GM19452 (cell line): Measurements from ENCODE around the gene TYW1B.
"Not testable (repeated sequence)": the region's sequence is repeated elsewhere in the genome, so short reads cannot be mapped to it uniquely, and the experiment has no call there.

Source experiments
- ATAC-seq: cut with Tn5 transposase; IDR thresholded peaks from one replicate; pipeline ENCODE4 v1.9.1; 2021; ENCODE audit not compliant: unreplicated experiment

Gene TYW1B

DNA sequence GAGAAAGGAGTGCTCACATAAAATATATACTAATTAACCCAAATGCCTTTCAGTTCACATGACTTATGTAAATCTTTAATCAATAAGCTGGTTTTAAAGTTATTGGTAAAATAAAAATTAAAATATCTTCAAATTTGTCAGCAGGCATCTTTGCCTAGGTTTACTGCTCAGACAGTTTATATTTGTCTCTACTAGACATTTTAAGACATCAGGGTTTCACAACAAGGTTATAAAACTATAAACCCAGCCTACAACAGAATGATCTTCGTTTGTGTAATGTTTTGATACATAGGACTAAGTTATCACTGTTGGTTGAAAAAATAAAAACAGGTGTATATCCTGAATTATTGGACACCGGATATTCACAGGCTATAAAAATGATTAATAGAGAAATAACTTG is 67.4 kb downstream of the TYW1B start:
- no peak for ATAC-seq

GRCh38 chr7:72754312-72754711 is 73.7 kb downstream of the TYW1B start:
- no peak for ATAC-seq

GRCh38 chr7:72753781-72754180 is 74.2 kb downstream of the TYW1B start:
- ATAC-seq = no peak

GRCh38 chr7:72753229-72753628 is 74.8 kb downstream of the TYW1B start:
- not testable (repeated sequence) for ATAC-seq

- ATAC-seq = no peak
These were observed 76.0 kb downstream of the TYW1B start for GRCh38 chr7:72751978-72752377.

GRCh38 chr7:72751378-72751777 is 76.6 kb downstream of the TYW1B start:
- no peak for ATAC-seq

GRCh38 chr7:72748649-72749048 is 79.4 kb downstream of the TYW1B start:
- not testable (repeated sequence) for ATAC-seq

DNA sequence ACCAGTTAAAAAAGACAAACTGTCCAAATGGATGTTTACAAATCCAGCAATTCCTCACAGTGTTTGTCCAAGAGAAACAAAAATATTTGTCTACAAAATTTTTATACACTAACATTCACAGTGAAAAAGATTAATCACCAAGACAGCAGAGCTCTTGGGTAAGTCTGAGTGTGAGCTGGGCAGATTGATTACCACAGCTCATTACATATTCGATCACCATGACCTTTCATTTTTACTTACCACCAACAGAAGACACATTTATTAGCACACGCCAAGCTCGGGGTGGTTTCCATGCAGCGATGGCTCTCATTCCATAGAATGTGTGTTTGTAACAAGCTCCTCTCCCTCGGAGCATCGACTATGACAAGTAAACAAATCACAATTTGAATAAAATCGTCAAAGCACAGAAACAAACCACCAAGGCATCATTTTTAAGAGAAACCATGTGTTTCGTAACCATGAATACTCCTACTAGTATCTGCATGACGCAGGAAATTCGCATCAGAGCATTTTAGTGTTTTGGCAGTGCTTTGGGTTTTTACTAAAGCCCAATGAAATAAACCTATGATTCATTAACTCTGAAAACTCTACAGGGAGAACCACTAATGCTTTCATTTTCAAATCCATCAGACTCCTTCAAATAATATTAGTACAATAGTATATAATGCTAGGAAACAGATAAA is 83.6 kb downstream of the TYW1B start:
- ATAC-seq = not testable (repeated sequence)

GRCh38 chr7:72743801-72744200 is 84.2 kb downstream of the TYW1B start:
- not testable (repeated sequence) for ATAC-seq

- ATAC-seq = not testable (repeated sequence)
These were observed 88.3 kb downstream of the TYW1B start for GRCh38 chr7:72739716-72740115.

GRCh38 chr7:72735855-72736254 is 92.1 kb downstream of the TYW1B start:
- ATAC-seq = not testable (repeated sequence)

- not testable (repeated sequence) for ATAC-seq
These were observed 97.2 kb downstream of the TYW1B start for GRCh38 chr7:72730815-72731214.

GRCh38 chr7:72730384-72730783 is 97.6 kb downstream of the TYW1B start:
- not testable (repeated sequence) for ATAC-seq

DNA sequence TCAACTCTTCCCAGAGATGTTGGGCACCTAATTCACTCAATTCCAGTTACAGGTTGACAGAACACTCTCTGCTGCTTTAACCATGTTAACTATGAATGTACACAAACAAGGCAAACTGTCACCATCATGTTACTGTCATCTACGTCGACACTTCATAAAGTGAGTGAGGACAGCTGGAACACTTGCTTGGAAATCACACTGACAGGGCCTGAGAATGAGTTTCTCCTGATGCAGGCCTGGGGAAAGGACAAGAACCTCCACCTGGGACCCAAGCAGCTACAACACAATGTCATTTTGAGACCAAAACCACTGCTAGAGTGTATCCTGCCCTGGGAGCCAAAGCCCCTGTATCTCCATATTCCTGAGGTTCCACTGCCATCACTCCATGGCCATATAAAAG is 98.9 kb downstream of the TYW1B start:
- ATAC-seq = not testable (repeated sequence)

- ATAC-seq = not testable (repeated sequence)
These were observed 105.3 kb downstream of the TYW1B start for GRCh38 chr7:72722694-72723093.

- ATAC-seq = not testable (repeated sequence)
These were observed 107.1 kb downstream of the TYW1B start for GRCh38 chr7:72720890-72721289.

GRCh38 chr7:72717252-72717774 is 110.7 kb downstream of the TYW1B start:
- ATAC-seq = not testable (repeated sequence)

- not testable (repeated sequence) for ATAC-seq
These were observed 116.1 kb downstream of the TYW1B start for GRCh38 chr7:72711927-72712326.

GRCh38 chr7:72710983-72711382 is 117.0 kb downstream of the TYW1B start:
- no peak for ATAC-seq

DNA sequence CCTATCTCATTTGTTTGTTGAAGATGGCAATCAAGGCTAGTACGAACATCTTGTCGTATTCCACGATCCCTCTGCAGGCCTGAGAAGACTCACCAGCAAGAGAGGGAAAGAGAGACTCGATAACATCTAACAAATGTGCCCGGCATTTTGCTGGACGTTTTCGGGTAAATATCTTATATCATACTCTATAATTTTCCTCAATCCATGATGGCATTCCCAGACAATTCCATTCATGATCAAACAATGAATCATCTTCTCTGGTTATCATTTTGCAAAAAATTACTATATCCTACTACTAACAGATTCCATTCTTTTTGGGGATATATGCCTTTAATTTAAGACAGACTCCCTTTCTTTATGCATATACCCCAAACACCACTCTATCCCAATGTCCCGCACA is 118.1 kb downstream of the TYW1B start:
- ATAC-seq = no peak

DNA sequence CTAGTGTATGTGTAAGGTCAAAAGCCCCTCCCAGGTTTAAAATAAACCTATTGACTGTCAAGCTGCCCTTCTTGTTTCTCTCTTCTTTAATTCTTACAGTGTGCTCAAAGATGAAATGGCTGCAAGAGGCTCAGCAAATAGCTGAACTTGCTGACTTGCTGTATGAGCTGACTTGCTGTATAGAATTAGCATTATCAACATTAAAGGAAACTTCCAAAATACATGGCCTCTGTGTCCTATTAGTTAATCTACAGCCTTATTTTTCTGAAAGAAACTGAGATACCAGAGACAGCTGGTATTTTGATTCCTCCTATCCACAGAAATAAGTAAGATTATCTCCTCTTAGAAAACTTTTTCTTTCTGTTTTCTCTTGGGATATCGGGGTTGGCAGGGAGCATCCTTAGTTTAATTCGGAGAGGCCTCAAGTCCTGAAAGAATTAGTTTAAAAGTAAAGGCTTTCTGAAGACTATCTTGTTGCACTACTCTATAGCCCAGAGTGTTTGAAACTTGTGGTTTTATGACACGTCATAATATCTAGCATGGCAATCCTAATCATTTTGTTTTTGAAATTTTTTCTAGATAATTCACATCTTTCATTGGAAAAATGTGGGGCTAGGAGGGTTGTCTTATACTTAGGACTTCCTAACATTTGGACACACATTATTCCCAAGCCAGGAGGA is 119.5 kb downstream of the TYW1B start:
- ATAC-seq = not testable (repeated sequence)

GRCh38 chr7:72706521-72706920 is 121.5 kb downstream of the TYW1B start:
- ATAC-seq = no peak
